HFF-Myc (cell line): Measurements from ENCODE around the gene RABIF.
A peak's percentile ranks its signal among the peaks of the same experiment; 100 is the strongest.
"Not testable (repeated sequence)": the region's sequence is repeated elsewhere in the genome, so short reads cannot be mapped to it uniquely, and the experiment has no call there.

Experiments used
- DNase-seq: peaks from one replicate; pipeline ENCODE4 v3.0.0-alpha.2; 2011; ENCODE audit warnings: low read depth; ENCODE audit errors: extremely low read depth
- H3K4me3 ChIP-seq: replicated peaks from 2 replicates; pipeline ENCODE4 v1.5.1; 2011; ENCODE audit warnings: low read depth, mild to moderate bottlenecking, control low read depth, low read length
- CTCF ChIP-seq: IDR thresholded peaks from 2 replicates; pipeline ENCODE4 v1.5.1; 2012; ENCODE audit warnings: mild to moderate bottlenecking, low read depth, low read length, control low read depth; ENCODE audit errors: missing control alignments

RABIF gene

GRCh38 chr1:202905331-202905730, 16.4 kb upstream of the RABIF start:
- TF ChIP-seq CTCF, result no peak
- no peak overlapping the region for H3K4me3 ChIP-seq
- DNase-seq, result no peak

- not testable (repeated sequence) for H3K4me3 ChIP-seq, DNase-seq
Observed at GRCh38 chr1:202903808-202904207, 14.9 kb upstream of the RABIF start.

- DNase-seq, result no peak
- H3K4me3 ChIP-seq, result no peak overlapping the region
- TF ChIP-seq CTCF, result no peak
Observed at GRCh38 chr1:202901555-202901954, 12.6 kb upstream of the RABIF start.

- TF ChIP-seq CTCF, result no peak
- H3K4me3 ChIP-seq, result no peak overlapping the region
- DNase-seq, result no peak
Observed at GRCh38 chr1:202892501-202892900, 3.6 kb upstream of the RABIF start.

GRCh38 chr1:202890392-202890791, 1.4 kb upstream of the RABIF start:
- DNase-seq, result no peak
- no peak for TF ChIP-seq CTCF
- no peak overlapping the region for H3K4me3 ChIP-seq

GRCh38 chr1:202888221-202888530, 773 bp downstream of the RABIF start:
- peak; percentile 6 for DNase-seq
- H3K4me3 ChIP-seq, result peak overlapping the region; percentile 73
- TF ChIP-seq CTCF, result no peak

GRCh38 chr1:202880961-202881460, 7.9 kb downstream of the RABIF start:
- no peak for TF ChIP-seq CTCF
- DNase-seq, result no peak
- H3K4me3 ChIP-seq, result no peak overlapping the region
